8988T (cell line): ENCODE data around the gene CEMP1.

Experiments used
- DNase-seq: peaks from one replicate; pipeline ENCODE4 v3.0.0; 2011

Gene CEMP1

DNA sequence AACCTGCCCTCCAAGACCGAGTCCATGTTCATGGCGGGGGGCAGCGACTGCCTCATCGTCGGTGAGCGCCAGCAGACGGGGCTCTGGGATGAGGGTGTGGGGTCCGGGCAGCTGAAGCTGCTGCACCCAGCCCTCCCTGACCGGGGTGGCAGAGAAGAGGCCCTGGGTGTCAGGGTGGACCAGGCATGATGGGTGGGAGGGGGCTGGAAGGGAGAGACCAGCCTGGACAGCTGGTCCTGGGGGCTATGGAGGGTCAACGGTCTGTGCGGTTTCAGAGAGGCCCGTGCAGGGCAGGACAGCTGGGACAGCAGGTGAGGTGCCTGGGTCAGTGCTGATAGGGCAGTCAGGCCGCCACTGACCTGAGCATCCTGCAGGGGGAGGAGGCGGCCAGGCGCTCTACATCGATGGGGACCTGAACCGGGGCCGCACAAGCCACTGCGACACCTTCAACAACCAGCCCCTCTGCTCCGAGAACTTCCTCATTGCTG, 30.7 kb downstream of the CEMP1 start:
- DNase-seq = no peak

DNA sequence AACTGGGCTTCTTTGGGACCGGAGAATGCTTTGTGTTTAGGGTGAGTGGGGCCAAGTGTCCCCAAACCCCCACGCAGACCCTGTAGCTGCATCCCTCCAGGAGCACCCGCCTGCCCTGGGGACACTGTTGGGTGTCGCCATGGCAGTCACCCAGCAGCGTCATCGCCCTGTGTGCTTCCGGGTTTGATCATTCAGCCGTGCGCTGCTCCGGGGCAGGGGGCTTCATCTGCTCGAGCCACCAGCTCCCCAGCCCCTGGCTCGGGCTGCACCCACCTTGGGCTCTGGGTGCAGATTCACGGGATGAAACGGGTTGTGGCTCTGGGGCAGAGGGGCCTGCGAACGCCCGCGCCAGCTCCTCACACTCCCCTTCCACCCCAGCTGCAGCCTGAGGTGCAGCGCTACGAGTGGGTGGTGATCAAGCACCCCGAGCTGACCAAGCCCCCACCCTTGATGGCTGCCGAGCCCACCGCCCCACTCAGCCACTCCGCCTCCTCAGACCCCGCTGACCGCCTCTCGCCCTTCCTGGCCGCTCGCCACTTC, 31.2 kb downstream of the CEMP1 start:
- DNase-seq = no peak

DNA sequence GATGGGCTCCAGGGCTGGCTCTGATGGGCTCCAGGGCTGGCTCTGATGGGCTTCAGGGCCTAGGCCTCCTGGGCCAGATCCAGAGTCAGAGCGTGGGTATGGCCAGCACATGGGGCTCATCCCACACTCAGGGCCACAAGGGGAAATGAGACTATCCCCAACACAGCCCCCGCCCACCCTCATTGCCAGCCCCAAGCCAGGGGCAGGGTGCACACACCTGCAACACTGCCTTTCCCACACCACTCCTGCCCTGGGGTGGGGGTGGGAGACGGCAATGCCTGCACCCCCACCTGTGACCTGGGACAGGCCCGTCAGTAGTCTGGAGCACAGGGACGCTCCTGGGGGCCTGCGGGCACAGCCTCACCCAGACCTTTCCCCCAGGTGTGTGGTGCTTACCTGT, 31.8 kb downstream of the CEMP1 start:
- no peak for DNase-seq

DNA sequence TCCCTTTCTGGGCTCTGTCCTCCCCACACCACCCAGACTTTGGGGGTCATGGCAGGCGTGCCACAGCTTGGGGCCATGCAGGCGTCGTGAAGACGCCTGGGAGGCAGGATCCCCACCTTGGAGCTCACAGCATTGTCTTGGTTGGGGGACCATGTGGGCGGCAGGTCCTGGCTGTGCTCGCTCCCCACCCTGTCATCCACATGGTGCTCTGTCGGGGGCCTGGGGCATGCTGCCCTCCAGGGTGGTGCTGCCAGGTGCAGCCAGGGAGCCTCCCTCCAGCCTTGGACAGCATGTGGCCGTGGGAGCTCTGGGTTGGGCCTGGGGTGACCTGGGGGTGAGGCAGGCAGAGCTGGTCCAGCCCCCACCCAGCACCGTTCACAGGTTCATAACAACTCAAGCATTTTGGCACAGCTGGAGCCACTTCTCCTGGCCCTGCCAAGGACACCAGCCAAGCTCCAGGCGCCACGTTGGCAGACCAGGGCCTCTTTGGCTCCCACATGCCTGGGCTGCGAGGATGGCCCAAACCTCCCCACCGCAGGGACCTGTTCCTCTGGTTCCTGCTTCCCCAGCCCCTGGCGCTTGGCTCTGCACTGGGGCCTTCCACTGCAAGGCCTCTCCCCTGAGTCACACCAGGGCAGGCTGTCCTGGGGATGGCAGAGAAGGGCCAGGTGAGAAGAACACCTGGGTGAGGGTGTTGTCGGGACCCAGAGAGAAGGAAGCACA, 32.5 kb downstream of the CEMP1 start:
- DNase-seq = no peak

DNA sequence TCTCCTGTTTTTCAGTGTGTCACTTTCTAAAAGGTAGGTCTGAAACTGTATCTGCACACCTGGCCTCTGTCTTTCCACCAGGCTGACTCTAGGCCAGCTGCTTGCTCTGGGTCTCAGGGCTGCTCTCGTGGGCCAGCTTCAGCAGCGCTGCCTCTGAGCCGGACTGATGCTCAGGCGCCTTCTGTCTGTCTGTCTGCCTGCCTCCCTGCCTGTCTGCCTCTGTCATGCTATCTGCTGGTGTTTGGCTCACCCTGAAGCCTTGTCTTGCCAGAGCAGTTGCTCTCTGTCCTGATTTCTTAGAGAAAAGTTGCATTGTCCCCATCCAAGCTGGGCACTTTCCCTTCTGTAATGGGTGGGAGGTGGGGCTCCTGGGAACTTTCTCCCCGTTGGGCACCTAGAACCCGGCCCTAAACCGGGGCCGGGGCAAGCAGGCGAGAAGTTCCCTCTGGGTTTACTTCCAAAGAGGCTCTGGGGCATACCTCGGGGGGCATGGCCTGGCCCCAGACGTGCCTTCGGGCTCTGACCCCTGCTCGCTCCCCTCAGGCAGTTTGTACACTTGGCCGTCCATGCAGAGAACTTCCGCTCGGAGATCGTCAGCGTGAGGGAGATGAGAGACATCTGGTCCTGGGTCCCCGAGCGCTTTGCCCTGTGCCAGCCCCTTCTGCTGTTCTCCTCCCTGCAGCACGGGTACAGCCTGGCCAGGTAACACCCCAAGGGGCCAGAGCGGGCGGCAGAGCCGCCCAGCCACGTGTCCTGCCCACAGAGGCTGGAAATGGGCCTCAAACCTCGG, 33.3 kb downstream of the CEMP1 start:
- no peak for DNase-seq

DNA sequence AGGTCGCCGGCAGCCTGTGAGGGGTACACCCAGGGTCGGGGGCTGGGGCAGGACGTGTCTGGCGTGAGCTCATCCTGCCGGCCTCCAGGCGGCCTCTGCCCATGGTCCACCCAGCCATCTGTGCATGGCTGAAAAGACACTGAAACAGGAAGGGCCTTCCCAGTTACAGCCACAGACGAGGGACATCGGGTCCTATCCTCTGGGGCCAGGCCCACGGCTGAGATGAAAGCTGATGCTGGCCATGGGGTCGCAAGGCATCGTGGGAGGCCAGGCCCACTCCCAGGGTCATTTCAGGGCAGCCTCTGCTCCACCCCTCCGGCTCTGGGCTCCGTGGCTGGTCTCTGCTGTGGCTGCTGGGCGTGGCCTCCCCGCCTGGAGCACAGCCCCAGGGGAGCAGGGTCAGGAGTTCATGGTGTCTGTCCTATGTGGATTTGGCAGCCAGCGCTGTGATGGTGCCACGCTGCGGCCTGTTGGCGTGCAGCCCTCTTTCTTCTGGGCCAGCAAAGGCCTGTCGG, 34.0 kb downstream of the CEMP1 start:
- no peak for DNase-seq

DNA sequence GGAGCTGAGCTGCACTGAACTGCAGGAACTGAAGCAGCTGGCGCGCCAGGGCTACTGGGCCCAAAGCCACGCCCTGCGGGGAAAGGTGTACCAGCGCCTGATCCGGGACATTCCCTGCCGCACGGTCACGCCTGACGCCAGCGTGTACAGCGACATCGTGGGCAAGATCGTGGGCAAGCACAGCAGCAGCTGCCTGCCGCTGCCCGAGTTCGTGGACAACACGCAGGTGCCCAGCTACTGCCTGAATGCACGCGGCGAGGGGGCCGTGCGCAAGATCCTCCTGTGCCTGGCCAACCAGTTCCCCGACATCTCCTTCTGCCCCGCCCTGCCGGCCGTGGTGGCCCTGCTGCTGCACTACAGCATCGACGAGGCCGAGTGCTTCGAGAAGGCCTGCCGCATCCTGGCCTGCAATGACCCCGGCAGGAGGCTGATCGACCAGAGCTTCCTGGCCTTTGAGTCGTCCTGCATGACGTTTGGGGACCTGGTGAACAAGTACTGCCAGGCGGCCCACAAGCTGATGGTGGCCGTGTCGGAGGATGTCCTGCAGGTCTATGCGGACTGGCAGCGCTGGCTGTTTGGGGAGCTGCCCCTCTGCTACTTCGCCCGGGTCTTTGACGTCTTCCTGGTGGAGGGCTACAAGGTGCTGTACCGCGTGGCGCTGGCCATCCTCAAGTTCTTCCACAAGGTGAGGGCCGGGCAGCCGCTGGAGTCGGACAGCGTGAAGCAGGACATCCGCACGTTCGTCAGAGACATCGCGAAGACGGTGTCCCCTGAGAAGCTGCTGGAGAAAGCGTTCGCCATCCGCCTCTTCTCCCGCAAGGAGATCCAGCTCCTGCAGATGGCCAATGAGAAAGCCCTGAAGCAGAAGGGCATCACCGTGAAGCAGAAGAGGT, 34.7 kb downstream of the CEMP1 start:
- no peak for DNase-seq

DNA sequence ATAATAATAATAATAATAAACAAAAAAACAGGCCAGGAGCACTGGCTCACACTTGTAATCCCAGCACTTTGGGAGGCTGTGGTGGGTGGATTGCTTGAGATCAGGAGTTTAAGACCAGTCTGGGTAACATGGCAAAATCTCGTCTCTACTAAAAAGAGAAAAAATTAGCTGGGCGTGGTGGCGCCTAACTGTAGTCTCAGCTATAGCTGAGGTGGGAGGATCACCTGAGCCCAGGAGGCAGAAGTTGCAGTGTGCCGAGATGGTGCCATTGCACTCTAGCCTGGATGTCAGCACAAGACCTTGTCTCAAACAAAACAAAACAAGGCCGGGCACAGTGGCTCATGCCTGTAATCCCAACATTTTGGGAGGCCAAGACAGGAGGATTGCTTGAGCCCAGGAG, 36.2 kb downstream of the CEMP1 start:
- no peak for DNase-seq

DNA sequence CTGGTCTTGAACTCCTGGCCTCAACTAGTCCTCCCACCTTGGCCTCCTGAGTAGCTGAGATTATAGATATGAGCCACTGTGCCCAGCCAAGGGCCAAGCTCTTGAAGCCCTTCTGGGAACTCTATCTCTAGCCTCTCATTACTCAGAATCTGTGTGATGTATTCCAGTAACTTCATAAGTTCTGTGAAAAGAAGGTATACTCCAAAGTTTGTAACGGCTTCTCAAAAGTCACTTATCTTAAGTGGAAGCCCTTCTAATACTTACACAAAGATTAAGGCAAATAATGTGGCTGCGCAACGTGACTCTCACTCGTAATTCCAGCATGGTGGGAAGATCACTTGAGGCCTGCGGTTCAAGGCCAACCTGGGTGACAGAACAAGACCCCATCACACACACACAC, 36.6 kb downstream of the CEMP1 start:
- DNase-seq = no peak

DNA sequence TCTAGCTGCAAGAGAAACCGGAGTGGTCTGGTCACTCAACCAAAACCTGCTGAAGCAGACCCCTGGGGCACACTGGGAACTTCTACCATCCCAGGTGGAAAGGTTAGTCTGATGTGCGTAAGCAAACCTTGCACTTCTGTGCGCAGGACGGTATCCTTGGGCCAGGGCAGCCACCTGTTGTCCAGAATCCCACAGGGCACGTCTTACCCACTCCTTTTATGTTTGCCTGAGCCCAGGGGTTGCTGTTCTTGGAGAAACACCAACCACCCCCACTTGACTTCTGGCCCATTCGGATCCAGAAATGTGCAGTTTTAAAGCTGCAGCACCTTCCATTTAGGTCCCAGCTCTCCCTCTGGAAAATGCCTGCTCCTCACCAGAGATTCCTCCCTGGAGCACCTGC, 37.6 kb downstream of the CEMP1 start:
- DNase-seq = no peak

DNA sequence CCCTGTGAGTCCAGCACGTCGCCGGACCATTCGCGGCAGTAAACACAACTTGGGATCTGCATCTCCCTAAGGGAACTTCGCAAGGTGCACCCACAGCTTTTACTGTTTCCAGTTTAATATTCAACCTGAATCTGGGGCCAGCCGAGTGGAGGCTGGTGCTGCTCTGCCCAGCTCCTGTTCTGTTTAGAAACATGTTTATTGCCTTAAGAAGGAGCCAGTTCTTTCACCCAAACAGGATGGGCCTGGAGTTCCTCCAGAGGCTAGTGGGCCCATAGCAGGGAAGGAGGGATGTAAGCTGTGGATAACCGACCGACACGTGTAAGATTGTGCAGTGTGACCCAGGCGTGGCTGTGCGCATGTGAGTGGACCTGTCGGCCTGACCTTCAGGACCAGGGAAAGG, 38.9 kb downstream of the CEMP1 start:
- DNase-seq = no peak

DNA sequence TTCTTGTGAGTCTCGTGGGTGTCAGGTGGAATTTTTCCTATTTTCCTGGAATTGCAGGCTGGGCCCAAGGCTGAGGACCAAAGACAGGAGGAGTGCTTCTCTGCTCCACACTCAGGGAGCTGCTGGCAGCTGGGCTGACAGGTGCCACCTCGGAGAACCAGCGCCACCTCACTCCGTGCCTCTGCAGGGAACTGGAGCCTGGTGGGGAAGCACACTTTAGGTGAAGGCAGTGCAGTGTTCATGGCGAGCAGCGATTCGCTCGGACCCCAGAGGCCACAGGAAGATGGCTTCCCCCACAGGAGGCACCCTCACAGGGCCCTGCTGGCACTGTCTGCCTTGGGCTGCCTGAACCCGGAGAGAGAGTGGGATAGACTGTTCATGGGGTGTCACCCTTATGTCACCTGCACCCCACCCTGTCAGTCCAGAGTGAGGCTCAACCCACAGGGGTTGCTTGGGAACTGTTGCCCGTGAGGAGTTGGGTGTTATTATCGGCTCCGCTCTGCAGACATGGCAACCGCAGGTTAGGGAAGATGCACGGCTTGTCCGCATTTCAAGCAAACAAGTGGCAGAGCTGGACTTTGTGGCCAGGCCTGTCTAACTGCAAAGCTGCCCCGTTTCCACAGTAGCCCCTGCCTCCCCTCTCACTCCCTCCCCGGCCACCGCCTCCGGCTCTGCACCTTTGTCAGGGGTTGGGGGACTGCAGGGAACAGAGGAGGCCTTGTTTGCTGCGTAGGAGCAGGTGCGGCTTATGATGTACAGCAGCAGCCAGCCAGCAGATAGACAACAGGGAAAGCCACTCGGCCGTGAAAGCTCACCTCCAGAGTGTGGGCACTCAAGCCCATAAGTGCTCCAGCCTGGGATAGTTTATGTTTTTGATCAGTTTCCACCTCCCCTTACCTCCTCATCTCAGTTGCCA, 40.8 kb downstream of the CEMP1 start:
- DNase-seq = no peak

DNA sequence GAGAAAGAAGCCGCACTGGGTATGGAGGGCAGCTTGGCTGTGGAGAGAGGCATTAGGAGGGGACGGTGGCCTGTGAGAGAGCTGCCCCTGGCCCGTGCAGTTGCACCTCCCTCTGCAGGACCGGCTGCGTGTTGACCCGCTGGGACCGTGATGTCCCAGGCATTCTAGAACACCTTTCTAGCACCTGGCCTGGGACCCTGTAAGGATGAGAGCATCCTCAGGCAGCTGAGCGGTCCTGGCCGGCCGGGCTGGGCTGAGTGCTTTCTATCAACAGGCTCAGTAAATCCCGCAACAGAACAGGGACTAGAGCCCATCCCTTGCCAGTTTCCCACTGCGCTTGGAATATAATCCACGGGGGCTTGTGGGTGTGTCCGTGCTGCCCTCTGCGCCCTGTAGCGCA, 41.6 kb downstream of the CEMP1 start:
- DNase-seq = no peak

DNA sequence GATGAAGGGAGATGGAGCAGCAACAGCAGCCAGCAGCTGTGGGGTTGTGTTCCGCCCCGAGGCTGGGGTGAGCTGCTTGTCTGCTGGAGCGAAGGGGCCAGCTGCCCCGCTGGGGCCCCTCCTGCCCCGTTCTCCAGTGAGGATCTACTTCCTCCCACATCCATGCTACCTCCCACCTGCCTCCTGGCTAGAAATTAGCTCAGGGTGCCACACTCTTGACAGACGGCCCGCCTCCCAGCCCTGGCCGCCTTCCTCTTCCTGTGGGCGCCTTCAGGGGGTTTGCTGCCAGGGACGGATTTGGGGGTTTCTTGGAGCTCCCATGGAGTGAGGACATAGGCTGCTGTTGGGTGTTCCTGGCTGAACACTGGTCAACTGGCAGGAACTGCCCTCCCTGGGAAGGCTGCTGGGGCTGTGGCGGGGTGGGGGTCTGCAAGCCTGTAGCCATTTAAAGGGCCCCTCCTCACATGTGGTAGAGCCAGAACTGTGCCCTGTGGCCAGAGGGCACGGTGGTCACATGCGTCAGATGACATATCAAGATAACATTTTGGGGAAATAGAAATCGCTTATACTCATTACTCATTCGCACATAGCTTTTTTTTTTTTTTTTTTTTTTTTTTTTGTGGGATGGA, 43.2 kb downstream of the CEMP1 start:
- DNase-seq = no peak

DNA sequence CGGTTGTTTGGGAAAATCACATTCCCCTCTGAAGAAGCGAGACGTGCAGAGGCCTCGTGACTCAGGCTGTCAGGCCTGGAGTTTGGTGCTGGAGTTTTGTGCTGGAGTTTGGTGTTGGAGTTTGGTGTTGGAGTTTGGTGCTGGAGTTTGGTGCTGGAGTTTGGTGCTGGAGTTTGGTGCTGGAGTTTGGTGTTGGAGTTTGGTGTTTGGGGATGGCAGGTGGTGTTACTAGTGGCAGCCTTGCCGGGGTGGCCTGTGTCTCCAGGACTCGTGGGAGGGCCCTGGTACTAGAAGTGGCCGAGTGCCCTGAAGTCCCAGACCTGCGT, 43.7 kb downstream of the CEMP1 start:
- no peak for DNase-seq

DNA sequence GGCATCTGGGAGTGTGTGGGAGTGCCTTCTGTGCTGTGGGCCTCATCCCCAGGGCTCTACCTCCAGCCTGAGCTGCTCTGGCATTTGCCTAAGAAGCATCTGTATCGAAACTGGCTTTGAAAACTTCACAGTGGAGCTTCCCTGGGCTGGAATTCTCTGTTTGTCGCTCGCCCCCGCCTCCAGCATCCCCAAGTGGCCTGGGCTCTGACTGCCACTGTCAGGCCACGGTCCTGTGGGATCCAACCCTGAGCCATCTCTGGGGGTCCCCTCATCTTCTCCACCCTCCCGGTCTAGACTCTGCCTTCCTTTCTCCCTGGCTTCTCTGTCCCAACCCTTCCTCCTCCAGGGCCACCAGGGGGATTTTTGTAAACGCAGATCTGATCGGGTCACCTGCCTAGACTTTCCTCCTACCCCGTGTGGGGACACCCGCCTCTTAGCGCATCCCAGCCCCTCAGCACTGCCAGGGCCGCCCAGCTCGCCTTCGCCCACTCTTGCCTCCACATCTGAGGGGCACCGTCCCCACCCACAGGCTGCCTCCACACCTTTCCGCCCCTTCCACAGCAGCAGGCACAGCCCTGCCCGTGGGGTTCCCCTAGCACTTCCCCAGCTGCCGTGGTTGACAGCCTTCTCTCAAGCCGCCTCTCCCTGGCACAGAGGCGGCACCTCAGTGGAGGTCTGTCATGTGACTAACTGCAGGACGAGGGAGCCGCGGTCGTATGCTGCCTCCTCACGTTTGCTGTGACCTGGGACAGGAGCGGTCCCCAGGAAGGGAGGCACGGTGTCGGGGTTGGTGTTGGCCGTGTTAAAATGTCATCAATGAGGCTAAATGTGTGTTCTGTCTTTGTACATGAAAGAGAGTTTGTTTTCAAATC, 44.3 kb downstream of the CEMP1 start:
- DNase-seq = no peak

DNA sequence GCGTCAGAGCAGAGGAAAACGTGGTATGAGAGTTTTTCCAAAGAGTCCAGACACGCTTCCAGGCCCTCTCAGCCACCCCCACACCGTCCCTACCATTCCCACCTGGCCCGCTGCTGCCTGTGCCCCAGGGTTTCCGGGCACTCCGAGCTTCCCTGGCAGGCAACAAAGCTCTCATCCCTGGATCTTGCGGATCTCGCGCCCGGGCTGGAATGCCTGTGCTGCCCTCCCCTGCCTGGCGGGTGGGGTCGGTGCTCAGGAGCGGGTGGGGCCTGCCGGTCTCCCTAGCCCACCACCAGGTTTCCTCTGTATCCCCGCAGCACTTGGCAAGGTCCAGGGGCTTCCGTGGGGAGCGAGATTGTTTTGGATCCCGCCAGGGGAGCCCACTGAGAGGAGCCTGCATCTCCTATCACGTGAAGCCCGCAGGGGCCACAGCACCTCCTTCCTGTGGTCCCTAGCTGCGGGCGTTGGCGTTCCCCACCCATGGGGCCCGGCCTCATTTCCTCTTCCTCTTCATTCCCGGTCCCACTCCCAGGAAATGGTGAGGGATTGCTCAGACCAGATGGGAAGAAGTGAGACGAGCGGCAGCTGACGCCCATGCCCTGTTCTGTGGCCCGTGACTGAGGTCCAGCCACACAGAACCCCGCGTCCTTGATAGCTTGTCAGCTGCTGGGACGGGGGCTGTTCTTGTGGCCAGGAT, 45.2 kb downstream of the CEMP1 start:
- no peak for DNase-seq

DNA sequence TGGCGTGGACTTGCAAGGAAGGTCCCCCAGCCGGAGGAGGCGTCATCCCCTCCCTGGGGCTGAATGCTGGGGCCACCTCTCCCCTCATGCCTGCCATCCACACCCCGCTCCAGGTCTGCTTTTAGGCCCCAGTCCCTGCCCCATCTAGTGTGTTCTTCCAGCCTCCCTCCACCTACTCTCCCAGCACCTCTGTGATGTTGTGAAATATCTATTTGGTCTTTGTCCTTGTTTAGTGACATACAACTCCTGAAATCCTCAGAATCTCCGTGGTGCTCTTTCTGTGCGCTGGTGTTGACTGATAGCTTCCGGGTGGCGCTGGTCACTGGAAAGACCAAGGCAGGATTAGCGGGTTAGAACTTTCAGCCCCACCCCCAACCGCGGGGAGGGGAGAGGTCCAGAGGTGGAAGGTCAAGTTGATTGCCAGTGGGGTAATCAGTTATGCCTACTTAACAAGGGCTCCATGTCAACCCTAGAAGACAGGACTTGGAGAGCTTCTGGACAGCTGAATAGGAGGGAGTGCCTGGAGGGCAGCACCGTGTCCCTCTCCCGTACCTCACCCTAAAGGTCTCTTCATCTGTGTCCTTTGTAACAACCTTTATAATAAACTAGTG, 46.2 kb downstream of the CEMP1 start:
- DNase-seq = no peak
